HepG2 (cell line): ENCODE measurements around the gene NAP1L4. TPM values are rescaled to one million over a fixed set of nuclear protein-coding genes. Genes with fewer than 3 reads are reported as not detected.

ENCODE experiments used
- ATAC-seq: fragments of 200-7000 bp; cut with Tn5 transposase; 3 replicates; pipeline ENCODE4 v1.9.1; 2020; ENCODE audit warnings: mild to moderate bottlenecking, moderate library complexity
- BruUV-seq: library from RNA; stranded (reverse); fragments of 400-500 nt; replicated peaks from 2 replicates; lab custom pipeline; 2021; lab: Mats Ljungman, UMichigan
- CTCF ChIA-PET: fragments of 300-600 bp; formaldehyde crosslinking; extraction: SDS; loops from one replicate; lab custom pipeline; 2021; ENCODE audit warnings: low total read pairs, inconsistent platforms, low intra/inter-chr PET ratio; lab: Yijun Ruan, JAX
- POLR2A ChIA-PET: fragments of 350-600 bp; sonication (Branson Sonifier 250); formaldehyde crosslinking; loops from one replicate; lab custom pipeline; 2020; ENCODE audit warnings: antibody characterized with exemption, inconsistent platforms; lab: Yijun Ruan, JAX
- DNase-seq: peaks from one replicate; pipeline ENCODE4 v3.0.0-alpha.2; 2015; ENCODE audit warnings: low spot score
- FAIRE-seq: peaks from 3 replicates; lab custom pipeline; 2011; peaks lifted over from hg19 to GRCh38; lab: Jason Lieb, UNC
- H2AFZ ChIP-seq: one replicate; pipeline ENCODE4 v1.6.1; 2011; ENCODE audit warnings: low read length, inconsistent platforms
- H3K27ac ChIP-seq: fragments of 300-600 bp; 3 replicates; pipeline ENCODE4 v1.8.0; 2011; ENCODE audit warnings: mixed run types, mild to moderate bottlenecking, mixed read lengths, low read length, inconsistent platforms; ENCODE audit not compliant: insufficient read depth; ENCODE audit errors: extremely low read length
- H3K27me3 ChIP-seq, 2 experiments: fragments of 200-600 bp in 1 of 2; 2 replicates in 1 of 2; 3 replicates in 1 of 2; pipeline versions ENCODE4 v1.6.0 to v1.8.0; 2011; ENCODE audit warnings: low read length in 2 of 2, mild to moderate bottlenecking in 2 of 2, moderate library complexity in 2 of 2, inconsistent platforms in 1 of 2; ENCODE audit not compliant: insufficient read depth in 2 of 2, control insufficient read depth in 1 of 2
- H3K36me3 ChIP-seq, 2 experiments: fragments of 200-600 bp in 1 of 2; replicated peaks in 1 of 2; 2 replicates in 1 of 2; 3 replicates in 1 of 2; pipeline versions ENCODE4 v1.5.1 to v1.8.0; 2011; ENCODE audit warnings: low read length in 2 of 2, inconsistent platforms in 1 of 2; ENCODE audit not compliant: insufficient read depth in 2 of 2, control insufficient read depth in 1 of 2
- H3K4me1 ChIP-seq: 2 replicates; pipeline ENCODE4 v1.5.1; 2012; ENCODE audit warnings: low read length, inconsistent platforms; ENCODE audit not compliant: insufficient read depth
- H3K4me2 ChIP-seq: 2 replicates; pipeline ENCODE4 v1.6.0; 2011; ENCODE audit warnings: low read depth, low read length, inconsistent platforms
- H3K4me3 ChIP-seq, 3 experiments: fragments of 200-600 bp in 1 of 3; sonication (generic), shearing (Covaris generic) in 1 of 3; replicated peaks in 1 of 3; 2 replicates each; pipeline ENCODE4 v1.5.1; 2011 to 2016; ENCODE audit warnings: low read length in 3 of 3, inconsistent platforms in 2 of 3, low read depth in 2 of 3, mild to moderate bottlenecking in 2 of 3, control low read depth in 1 of 3, mixed read lengths in 1 of 3; ENCODE audit not compliant: insufficient read depth in 1 of 3
- H3K79me2 ChIP-seq: one replicate; pipeline ENCODE4 v1.6.1; 2011; ENCODE audit warnings: low read length, inconsistent platforms; ENCODE audit not compliant: insufficient read depth
- H3K9ac ChIP-seq: 2 replicates; pipeline ENCODE4 v1.6.0; 2011; ENCODE audit warnings: mild to moderate bottlenecking, low read depth, low read length, inconsistent platforms; ENCODE audit not compliant: insufficient read depth
- H3K9me3 ChIP-seq: 2 replicates; pipeline ENCODE4 v1.5.1; 2012; ENCODE audit warnings: mild to moderate bottlenecking, low read length
- H4K20me1 ChIP-seq: 2 replicates; pipeline ENCODE4 v1.6.0; 2011; ENCODE audit warnings: inconsistent platforms, mild to moderate bottlenecking, low read length, moderate library complexity; ENCODE audit not compliant: insufficient read depth
- FLYWCH1 ChIP-seq: sonication (generic); formaldehyde crosslinking; IDR thresholded peaks from 2 replicates; pipeline ENCODE4 v1.8.1; 2023; ENCODE audit warnings: mild to moderate bottlenecking, missing genetic modification reagents
- FOXM1 ChIP-seq: sonication (generic); formaldehyde crosslinking; IDR thresholded peaks from 2 replicates; pipeline ENCODE4 v1.5.0; 2020; ENCODE audit warnings: missing genetic modification reagents
- HIC2 ChIP-seq: sonication (generic); formaldehyde crosslinking; IDR thresholded peaks from 2 replicates; pipeline ENCODE4 v1.9.0; 2022; ENCODE audit warnings: low read depth, missing genetic modification reagents
- KDM6A ChIP-seq: IDR thresholded peaks from 2 replicates; pipeline ENCODE4 v1.6.1; 2016; ENCODE audit warnings: low read depth
- RFXANK ChIP-seq: IDR thresholded peaks from 2 replicates; pipeline ENCODE4 v1.6.1; 2016
- UBTF ChIP-seq: sonication (generic); formaldehyde crosslinking; IDR thresholded peaks from 2 replicates; pipeline ENCODE4 v1.4.0; 2020; ENCODE audit warnings: mild to moderate bottlenecking, missing genetic modification reagents
- ZEB1 ChIP-seq: IDR thresholded peaks from 2 replicates; pipeline ENCODE4 v1.6.1; 2012; ENCODE audit warnings: mild to moderate bottlenecking, low read depth, inconsistent platforms; ENCODE audit not compliant: insufficient replicate concordance
- ZNF142 ChIP-seq: sonication (generic); formaldehyde crosslinking; IDR thresholded peaks from 2 replicates; pipeline ENCODE4 v1.4.0; 2020; ENCODE audit warnings: missing genetic modification reagents
- ZNF160 ChIP-seq: sonication (generic); formaldehyde crosslinking; IDR thresholded peaks from 2 replicates; pipeline ENCODE4 v1.8.0; 2022; ENCODE audit warnings: mild to moderate bottlenecking, inconsistent platforms, missing genetic modification reagents
- ZNF205 ChIP-seq: IDR thresholded peaks from 2 replicates; pipeline ENCODE4 v1.6.1; 2018; ENCODE audit warnings: missing biosample characterization, missing genetic modification reagents
- ZNF44 ChIP-seq: sonication (generic); formaldehyde crosslinking; IDR thresholded peaks from 2 replicates; pipeline ENCODE4 v1.5.1; 2020; ENCODE audit warnings: mild to moderate bottlenecking, missing genetic modification reagents
- ZNF605 ChIP-seq: sonication (generic); formaldehyde crosslinking; IDR thresholded peaks from 2 replicates; pipeline ENCODE4 v1.8.0; 2022; ENCODE audit warnings: mild to moderate bottlenecking, missing genetic modification reagents
- ZNF768 ChIP-seq: sonication (generic); formaldehyde crosslinking; IDR thresholded peaks from 2 replicates; pipeline ENCODE4 v1.4.0; 2020; ENCODE audit warnings: missing genetic modification reagents
- WGBS: methylation state at CpG from one replicate; pipeline ENCODE4 v1.1.6; 2017; ENCODE audit warnings: low lambda C conversion rate; 5-methylcytosine and 5-hydroxymethylcytosine counted together
- in situ Hi-C: cut with HindIII; loops from 2 replicates; pipeline ENCODE4 v1.10.0; 2017; ENCODE audit warnings: low pct_unique_long_range_greater_than_20kb; ENCODE audit not compliant: extremely low pct_ligation_motif_present
- intact Hi-C: fragments of 100-400 bp; cut with micrococcal nuclease; formaldehyde crosslinking; loops from one replicate; pipeline ENCODE4 v1.10.0; 2022; ENCODE audit not compliant: unreplicated experiment
- polyA plus RNA-seq, 8 experiments: library from polyadenylated mRNA; depleted of rRNA in 3 of 8; stranded (reverse) in 7 of 8; unstranded in 1 of 8; fragments of >200 nt; fragmentation: Illumina TruSeq in 4 of 8; extraction: Trizol in 4 of 8; gene quantifications; 2 replicates each; pipeline versions ENCODE4 v1.2.1 to v1.2.3, GENCODE V29; 2011 to 2016; ENCODE audit warnings: low read depth in 4 of 8, missing spikeins in 1 of 8, mixed read lengths in 1 of 8; ENCODE audit not compliant: insufficient read depth in 1 of 8
- total RNA-seq, 5 experiments: library from RNA; depleted of rRNA; stranded (reverse); fragments of >200 nt; fragmentation: Illumina TruSeq; extraction: Trizol; gene quantifications; 2 replicates each; pipeline ENCODE4 v1.2.3, GENCODE V29; 2016; ENCODE audit warnings: low read depth in 1 of 5

NAP1L4 gene
- total and polyA plus RNA-seq, 2 of the 13 experiments (the other 11 are each of a cell fraction or from before 2014, with no cell fraction given), result 64.0 to 186 TPM

- TF ChIP-seq ZNF142, result no peak
These were observed 6.1 kb upstream of the NAP1L4 start (continued) for GRCh38 chr11:2998073-2998850.

GRCh38 chr11:2997406-2997805 lies 5.3 kb upstream of the NAP1L4 start:
- no peak for DNase-seq
- Histone ChIP-seq H4K20me1 (no peaks in the 10 kb centered on the region), H3K9ac (no peak overlapping the region), H3K4me1 (no peaks in the 10 kb centered on the region), H3K4me2 (no peak overlapping the region), H3K79me2 (no peaks in the 10 kb centered on the region), H3K27me3 (no peaks in the 10 kb centered on the region), H3K36me3 (peaks cover 10 to 22% of the 10 kb centered on the region in 2 experiments; a peak in 3 of 5 replicates), H3K4me3 (no peak overlapping the region), H2AFZ (no peak overlapping the region), H3K27ac (no peak overlapping the region), H3K9me3 (no peaks in the 10 kb centered on the region)
- ATAC-seq, result no peak
- in situ Hi-C loops (no loop called here), intact Hi-C loops (no loop called here)
- FAIRE-seq, result no peak
- POLR2A ChIA-PET, result no interaction called here
- BruUV-seq, result no TSS peak
- CTCF ChIA-PET, result no interaction called here
- WGBS, result 93% methylated on average over 2 of the region's 4 CpGs
- TF ChIP-seq ZEB1 (no peak), KDM6A (CRISPR knock-in tag) (no peak), ZNF768 (no peak), ZNF605 (no peak), UBTF (CRISPR knock-in tag) (no peak), RFXANK (CRISPR knock-in tag) (no peak), FOXM1 (no peak), ZNF160 (CRISPR knock-in tag) (no peak), ZNF205 (CRISPR knock-in tag) (no peak), FLYWCH1 (no peak), ZNF44 (CRISPR knock-in tag) (no peak), HIC2 (CRISPR knock-in tag) (no peak)
